GM19467 (cell line): ENCODE measurements around the gene TRPM2.

Source experiments
- ATAC-seq: cut with Tn5 transposase; IDR thresholded peaks from one replicate; pipeline ENCODE4 v1.9.1; 2021; ENCODE audit warnings: mild to moderate bottlenecking, moderate library complexity; ENCODE audit not compliant: unreplicated experiment

The TRPM2 gene

DNA sequence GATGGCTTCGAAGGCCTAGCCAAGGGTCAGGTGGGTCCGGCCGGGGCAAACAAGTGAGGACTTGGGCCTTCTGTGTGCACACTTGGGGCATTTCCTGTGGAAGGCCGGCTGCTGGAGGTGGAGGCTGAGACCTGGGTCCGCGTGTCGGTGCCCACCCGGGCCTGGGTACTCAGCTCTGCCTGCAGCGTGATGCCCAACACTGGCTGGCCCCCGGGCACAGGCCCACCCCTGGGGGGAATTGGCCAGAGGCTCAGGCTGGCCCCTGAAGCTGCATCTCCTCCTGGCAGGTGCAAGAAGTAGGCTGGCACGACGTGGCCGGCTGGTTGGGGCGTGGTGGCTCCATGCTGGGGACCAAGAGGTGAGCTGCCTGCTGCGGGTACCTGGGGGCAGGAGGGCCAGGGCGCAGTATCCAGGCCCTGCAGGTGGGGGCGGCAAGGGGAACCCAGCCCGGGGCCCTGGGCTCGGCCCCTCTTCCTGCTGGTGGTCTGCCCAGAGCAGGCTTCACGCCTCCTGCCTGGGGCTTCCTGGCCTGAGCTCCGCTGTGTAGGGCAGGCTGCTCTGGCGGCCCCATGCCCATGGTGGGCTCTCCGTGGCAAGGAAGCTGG, 31.5 kb upstream of the TRPM2 start:
- no peak for ATAC-seq

GRCh38 chr21:44322621-44323325, 30.6 kb upstream of the TRPM2 start:
- no peak for ATAC-seq

DNA sequence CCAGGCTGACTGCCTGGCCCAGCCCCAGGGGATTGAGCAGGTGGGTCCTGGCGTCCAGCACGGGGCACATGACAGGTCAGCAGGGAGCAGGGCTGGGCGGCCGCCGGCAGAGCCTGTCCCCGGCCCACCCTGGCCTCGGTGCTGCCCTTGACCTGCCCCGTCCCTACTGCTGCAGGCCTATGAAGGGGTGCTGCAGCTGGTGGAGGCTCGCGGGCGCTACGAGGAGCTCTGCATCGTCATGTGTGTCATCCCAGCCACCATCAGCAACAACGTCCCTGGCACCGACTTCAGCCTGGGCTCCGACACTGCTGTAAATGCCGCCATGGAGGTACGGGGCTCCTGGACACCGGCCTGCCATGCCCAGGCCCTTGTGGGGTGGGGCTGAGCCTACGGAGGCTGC, 29.8 kb upstream of the TRPM2 start:
- ATAC-seq: no peak

GRCh38 chr21:44324106-44324853, 29.1 kb upstream of the TRPM2 start:
- no peak for ATAC-seq

- ATAC-seq: no peak
Observed at GRCh38 chr21:44324854-44325107, 28.6 kb upstream of the TRPM2 start.

DNA sequence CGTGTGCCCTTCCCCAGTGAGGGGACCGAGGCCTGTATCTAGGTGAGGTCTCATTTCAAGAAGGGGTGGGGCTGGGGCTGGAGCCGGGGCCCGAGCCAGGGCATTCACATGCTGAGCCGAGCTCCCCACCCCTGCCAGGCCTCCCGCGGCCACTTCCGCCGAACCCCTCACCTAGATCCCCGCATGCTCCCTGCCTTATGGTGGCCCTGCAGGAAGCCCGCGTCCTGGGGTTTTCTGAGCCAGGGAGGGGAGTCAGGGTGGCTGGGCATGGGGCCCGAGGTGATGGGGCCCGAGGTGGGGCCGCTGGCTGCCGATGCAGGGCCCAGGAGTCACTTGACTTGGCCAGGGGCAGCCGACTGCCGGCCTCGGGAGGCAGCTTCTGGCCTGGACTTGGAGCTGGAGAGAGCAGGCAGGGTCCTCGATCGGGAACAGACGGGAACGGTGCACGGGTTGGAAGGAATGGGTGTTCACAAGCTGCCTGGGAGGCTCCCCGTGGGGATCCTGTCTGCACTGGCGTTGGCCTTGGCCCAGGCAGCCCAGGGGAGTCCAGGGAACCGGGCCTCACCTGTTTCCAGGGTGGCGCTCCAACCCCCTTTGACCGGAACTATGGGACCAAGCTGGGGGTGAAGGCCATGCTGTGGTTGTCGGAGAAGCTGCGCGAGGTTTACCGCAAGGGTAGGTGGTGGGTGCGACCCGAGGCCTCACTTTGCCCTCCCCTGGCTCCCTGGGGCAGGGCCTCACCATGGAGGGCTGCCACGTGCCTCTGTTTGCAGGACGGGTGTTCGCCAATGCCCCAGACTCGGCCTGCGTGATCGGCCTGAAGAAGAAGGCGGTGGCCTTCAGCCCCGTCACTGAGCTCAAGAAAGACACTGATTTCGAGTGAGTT, 27.8 kb upstream of the TRPM2 start:
- no peak for ATAC-seq

- no peak for ATAC-seq
Observed at GRCh38 chr21:44326272-44326647, 27.2 kb upstream of the TRPM2 start.

DNA sequence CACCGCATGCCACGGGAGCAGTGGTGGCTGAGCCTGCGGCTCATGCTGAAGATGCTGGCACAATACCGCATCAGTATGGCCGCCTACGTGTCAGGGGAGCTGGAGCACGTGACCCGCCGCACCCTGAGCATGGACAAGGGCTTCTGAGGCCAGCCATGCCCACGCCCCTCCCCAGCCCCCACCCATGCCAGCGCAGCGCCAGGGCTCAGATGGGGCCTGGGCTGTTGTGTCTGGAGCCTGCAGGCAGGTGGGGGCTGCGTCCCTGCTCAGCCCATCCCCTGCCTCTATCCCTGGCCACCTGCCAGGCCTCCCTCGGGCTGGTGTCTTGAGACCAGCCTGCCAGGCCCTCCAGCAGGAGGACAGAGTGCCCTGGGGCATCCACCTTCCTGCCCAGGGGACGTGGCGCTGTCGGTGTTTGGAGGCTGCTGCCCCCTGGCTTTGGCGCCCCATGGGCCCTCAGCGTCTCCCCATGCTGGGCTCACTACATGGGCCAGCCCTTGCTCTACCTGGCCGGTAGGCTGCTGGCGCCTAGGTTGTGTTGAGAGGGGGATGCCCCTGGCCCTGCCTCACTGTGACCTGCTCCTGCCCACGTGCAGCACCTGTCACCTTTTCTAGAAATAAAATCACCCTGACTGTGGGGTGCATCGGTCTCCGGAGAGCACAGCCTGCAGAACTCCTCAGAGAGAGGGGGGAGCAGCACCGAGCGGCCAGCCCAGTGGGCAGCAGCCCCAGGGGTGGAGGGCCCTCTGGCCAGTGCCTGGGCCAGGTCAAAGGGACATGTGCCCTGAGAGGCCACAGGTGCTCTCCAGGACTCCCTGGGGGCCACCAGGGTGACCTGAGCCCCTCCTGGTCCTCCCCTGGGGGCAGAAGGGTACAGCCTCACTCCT, 26.5 kb upstream of the TRPM2 start:
- ATAC-seq: no peak

DNA sequence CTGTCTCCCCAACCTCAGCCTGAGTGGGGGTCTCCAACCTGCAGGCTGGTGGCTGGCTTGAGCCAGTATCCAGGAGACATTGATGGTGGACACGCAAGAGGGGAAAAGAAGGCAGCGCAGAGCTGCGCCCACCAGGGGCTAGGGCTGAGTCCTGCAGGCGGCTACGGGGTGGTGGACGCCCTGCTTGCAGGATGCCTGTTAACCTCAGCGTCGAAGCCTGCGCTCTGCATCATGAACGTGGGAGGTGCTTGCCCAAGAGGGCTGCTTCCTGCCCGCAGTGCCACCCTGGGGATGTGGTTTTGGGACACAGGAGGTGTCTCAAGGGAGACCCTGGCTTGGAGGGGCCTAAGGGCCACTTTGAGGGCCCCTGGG, 25.8 kb upstream of the TRPM2 start:
- no peak for ATAC-seq

DNA sequence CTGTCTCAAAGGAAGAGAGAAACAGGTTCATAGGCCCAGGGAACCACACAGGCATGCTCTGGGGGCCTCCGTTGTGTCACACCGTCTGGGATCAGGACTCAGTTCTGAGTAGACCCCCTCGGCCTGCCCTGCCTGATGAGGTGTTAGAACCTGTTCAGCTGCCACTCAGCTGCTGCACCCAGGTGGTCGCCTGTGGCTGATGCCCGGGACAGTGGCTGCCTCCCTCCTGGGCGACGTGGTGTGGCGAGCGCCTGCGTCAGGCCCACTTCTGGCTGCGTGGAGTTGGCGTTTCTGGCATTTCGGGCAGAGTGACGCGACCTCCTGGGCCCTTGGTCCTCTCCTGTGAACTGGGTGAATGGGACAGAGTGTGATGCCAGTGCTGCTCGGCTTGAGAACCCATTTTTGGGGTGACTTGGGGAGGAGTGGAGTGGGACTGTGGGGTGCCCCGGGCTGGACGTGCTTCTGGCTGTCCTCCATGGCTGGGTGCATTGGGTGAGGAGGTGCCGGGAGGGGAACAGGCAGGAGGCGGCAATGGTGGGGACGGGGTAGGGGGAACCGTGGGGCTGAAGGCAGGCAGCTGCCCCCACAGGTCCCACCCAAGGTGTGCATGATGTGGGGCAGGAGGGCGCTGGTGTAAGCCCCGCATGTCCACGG, 25.1 kb upstream of the TRPM2 start:
- ATAC-seq: no peak

- no peak for ATAC-seq
Observed at GRCh38 chr21:44329086-44329889, 24.1 kb upstream of the TRPM2 start.

DNA sequence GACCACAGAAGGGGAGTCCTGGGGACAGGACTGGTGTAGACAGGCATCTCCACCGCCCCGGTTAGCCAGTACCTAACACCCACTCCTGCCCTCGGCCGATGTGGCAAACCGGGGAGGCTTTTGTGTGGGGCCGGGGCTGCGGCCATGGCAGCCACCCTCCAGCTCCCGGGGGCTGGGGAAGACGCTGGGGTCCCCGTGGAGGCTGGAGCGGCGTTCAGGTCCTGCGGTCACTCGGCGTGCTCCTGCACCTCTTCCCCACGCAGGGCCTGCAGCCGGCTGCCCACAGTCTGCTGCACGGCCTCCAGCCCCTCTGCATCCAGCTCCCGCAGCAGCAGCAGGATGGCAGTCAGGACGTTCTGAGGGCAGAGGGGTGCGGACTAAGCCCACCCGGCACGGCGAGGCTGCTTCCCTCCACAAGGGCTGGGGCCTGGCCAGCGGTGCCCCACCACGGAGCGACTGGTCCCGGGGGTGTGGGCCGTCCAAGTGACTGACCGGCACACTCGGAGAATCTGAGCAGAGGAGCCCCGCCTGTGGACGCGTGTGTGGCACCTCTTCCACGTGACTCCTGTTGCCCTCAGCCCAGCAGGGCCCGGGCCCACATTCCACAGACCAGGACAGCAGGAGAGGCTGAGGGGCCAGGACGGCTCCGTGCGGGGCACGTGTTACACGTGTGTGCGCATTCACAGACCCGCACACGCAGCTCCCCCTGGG, 23.3 kb upstream of the TRPM2 start:
- no peak for ATAC-seq

GRCh38 chr21:44330698-44331097, 22.7 kb upstream of the TRPM2 start:
- ATAC-seq: no peak

DNA sequence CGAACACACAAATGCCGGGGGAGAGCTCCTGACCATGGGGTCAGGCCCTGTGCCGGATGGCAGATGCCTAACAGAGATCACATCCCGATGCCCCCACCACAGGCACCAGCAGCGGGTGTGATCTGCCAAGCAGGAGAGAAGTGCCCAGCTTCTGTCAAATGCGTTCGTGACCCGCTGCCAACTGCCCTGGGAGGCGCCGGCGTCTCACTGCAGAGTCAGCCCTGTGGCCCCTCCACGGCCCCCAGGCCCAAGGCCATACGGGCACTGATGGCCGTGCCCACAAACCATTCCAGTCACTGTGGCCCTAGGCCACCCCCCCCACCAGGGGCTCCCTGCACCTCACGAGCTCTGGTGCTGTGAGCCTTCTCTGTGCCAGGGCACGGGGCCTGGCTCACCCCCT, 22.2 kb upstream of the TRPM2 start:
- ATAC-seq: no peak

DNA sequence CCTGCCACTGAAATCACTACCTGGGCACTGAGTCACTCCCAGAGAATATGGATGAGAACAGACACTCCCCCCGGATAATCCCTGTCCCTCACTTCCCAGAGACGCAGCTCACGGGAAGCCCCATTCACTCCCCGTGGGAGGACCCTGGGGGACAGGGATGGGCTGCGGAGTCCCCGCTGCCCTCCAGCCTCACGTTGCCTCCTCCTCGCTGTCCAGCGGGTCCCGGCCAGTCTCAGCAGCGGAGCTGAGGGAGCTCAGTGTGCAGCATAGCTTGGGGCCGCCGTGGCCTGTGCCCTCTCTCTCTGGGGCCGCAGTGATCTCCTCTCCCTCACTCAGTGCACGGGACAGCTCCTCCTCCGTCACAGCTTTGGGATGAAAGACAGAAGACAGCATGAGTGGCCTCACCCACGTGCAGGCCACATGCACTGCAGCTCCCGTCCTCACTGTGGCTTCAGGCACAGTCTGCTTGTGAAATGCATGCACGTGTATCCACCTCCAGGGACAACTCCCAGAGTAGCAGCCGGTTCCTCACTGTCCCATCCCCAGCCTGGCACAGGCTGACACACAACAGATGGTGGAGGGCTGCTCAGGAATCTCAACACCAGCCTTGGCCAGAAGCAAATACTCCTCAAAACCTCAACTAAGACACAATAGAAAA, 21.6 kb upstream of the TRPM2 start:
- ATAC-seq: no peak

- ATAC-seq: no peak
Observed at GRCh38 chr21:44332383-44332782, 21.0 kb upstream of the TRPM2 start.

GRCh38 chr21:44332965-44333364, 20.5 kb upstream of the TRPM2 start:
- ATAC-seq: no peak
